HG02623 (cell line): Measurements from ENCODE around the gene MACROH2A2.
"Not testable (repeated sequence)": the region's sequence is repeated elsewhere in the genome, so short reads cannot be mapped to it uniquely, and the experiment has no call there.

Experiments
- ATAC-seq: cut with Tn5 transposase; IDR thresholded peaks from one replicate; pipeline ENCODE4 v1.9.1; 2021; ENCODE audit warnings: moderate library complexity; ENCODE audit not compliant: unreplicated experiment

MACROH2A2 gene

DNA sequence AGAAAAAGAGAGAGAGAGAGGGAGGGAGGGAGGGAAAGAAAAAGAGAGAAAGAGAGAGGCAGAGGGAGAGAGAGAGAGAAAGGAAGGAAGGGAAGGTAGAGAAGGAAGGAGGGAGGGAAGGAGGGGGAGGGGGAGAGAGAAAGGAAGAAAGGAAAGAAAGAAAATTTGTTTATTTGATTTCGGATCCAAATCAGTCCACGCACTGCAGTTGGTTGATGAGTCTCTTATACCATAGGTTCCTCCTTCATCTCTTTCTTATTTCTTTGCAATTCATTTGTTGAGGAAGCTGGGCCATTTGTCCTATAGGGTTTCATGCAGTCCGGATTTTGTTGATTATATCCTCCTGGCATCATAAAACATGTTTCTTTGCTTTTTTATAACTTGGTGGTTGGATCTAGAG, 45.6 kb downstream of the MACROH2A2 start:
- ATAC-seq: no peak

DNA sequence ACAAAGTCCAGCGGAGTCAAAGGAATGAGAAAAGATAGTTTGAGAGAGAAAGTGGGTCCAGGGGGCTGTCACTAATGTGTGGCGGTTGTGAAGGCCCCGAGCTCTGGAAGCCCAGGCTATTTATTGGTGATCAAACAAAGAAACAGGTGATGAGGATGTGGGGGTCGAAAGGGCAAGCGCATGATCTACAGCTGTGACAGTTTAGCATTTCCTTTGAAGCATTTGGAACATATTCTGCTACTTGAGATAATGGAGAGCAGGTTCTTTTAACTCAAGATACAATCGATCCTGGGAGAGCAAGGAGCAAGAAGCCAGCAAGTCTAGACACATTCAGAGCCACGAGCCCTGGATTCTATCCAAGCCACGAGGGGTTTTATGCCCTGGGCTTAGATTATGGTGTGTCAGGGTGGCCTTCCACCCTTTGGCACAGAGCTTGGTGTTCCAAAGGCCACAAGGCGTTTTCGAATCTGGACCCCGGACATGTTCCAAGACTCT, 48.5 kb downstream of the MACROH2A2 start:
- ATAC-seq: not testable (repeated sequence)

DNA sequence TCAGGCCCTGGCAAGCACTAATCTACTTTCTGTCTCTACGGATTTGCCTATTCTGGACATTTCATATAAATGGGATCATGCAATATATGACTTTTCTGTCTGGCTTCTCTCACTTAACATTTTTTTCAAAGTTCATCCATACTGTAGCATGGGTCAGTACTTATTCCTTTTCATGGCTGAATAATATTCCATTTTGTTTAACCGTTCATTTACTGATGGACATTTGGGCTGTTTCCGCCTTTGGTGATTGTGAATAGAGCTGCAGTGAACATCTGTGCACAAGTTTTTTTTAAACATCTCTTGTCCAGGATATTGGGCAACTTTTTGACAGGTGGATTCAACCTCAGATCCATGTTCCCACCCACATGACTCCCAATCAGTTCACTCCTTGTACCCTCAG, 49.0 kb downstream of the MACROH2A2 start:
- ATAC-seq: no peak

DNA sequence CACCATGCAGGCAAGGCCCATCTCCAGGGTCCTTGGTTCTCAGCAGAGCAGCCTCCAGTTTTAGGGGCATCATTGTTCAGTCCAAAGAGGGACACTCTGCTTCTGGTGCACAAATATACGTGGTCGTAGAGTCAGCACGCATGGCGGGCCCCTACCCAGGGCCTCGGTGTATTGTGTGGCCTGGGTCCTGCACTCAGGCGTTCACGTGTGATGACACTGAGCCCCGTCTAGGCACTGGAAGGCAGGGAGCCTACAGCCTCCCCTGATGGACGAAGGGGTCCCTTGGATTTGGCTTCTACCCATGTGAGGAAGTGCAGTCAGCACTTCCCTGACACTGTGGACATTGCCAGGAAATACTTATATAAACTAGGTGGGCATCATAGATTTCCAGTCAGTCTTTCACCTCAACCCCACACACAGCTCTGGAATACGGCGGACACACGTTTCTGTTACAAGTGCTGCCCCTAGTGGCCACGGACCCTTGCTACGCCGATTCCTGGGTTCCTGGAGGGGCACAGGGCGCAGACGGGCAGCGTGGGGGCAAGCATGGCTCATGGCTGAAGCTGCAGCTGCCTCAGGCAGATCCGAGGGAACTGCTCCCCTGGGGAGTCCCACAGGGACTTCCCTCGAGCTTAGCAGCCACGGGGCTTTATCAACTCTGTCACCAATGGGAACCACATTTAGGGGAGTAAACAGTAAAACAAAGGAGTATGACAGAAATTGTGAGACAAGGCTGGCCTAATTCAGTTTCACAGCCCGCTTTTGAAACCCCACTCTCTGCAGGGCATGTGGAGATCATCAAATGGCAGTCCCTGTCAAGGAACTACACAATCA, 54.5 kb downstream of the MACROH2A2 start:
- ATAC-seq: no peak

DNA sequence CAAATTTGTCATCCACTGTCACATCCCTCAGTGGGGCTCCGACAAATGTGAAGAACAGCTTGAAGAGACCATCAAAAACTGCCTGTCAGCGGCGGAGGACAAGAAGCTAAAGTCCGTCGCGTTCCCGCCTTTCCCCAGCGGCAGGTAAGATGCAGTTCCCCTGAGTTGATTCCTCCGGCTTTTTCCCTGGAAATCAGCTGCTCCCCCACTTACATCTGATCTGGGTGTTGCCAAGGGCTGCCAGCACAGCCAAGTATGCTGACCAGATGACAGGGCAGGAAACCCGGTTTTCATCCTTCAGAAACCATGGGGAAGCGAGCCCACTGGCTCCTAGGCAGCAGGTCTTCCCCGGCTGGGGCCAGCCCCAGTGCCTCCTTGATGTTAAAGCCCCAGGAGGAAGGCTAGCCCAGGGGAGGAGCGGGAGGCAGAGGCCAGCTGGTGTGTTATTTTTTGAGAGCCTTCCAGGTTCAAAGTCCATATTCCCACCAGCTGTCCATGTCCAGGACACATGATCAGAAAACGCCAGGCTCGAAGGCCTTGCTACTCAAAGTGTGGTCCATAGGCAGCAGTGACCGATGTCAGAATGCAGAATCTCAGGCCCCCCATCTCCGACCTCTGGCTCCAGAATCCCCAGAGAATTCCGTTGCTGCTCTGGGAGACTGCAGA, 56.6 kb downstream of the MACROH2A2 start:
- ATAC-seq: no peak

DNA sequence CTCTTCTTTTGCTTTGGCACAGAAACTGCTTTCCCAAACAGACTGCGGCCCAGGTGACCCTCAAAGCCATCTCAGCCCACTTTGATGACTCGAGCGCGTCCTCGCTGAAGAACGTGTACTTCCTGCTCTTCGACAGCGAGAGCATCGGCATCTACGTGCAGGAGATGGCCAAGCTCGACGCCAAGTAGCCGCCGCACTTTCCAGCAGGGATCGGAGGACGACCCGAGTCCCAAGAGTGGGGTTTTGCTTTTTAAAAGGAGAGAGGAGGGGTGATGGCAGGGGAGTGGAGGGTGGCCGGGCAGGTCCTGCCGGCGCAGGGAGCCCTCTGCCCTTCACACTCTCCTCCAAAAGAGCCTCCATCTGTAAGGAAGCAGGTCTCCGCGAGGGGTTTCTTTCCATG, 58.9 kb downstream of the MACROH2A2 start:
- no peak for ATAC-seq

DNA sequence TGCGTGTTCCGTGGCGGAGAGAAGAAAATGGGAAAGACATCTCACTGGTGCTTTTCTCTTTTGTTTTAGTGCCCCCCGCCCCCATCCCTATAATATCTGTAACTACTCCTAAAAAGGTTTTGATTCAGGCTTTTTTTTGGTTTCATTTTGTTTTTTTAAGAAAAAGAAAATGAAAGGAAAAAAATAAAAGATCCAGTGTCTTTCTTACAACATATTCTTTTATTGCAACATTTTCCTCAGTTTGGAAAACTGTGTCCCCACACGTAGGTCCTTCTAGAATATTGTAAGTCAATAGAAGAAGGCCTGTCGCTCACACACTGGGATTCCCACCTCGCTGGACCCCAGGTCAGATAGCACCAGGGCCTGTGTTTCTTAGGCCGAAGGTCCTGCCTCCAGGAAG, 59.4 kb downstream of the MACROH2A2 start:
- no peak for ATAC-seq

DNA sequence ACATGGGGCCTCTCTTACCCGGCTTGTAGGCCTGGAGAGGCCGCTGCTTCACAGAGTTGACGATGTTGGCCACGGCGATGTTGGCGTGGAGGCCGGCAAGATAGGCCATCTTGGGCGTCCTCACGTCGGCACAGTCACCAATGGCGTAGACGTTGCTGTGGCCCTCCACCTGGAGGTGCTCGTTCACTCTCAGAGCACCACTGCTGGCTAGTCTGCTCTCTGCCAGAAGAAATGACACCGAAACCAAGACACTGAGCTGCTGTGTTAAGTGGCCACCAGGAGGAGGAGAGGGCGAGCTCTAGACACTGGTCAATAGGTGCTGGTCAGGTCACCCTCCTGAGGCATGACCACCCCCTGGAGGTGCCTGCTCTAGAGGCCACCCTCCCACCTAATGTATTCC, 62.3 kb downstream of the MACROH2A2 start:
- ATAC-seq: no peak

DNA sequence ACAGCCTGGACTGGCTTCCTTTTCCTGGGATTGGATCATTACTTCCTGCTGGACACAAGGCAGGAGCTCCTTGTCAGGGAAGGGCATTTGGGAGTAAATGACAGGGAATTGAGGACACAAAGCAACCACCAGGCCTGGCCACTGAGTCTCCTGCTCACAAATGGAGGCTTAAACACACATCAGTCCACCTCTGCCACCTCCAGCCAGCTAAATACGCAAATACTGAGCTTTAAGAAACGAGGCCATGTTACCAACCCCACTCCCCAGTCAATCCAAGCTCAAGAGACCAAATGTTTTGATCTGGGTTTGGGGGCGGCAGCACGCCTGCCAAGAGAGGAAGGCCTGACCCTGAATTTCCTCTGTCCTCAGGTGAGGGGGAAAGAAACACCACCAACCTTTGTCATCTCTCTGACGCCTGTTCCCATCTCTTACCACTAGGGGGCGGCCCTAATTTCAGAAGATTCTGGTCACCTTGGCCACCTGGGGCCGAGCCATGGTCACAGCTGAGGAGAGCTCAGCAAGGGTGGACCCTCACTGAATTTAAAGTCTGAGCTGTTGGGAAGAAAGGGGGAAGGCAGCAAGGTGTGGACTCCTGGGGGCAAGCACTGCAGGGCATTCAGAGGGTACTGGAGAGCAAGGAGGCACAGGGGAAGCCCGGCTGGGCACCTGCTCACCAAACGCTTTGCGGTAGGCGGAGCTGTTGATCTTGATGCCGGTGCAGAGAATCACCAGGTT, 63.5 kb downstream of the MACROH2A2 start:
- no peak for ATAC-seq

DNA sequence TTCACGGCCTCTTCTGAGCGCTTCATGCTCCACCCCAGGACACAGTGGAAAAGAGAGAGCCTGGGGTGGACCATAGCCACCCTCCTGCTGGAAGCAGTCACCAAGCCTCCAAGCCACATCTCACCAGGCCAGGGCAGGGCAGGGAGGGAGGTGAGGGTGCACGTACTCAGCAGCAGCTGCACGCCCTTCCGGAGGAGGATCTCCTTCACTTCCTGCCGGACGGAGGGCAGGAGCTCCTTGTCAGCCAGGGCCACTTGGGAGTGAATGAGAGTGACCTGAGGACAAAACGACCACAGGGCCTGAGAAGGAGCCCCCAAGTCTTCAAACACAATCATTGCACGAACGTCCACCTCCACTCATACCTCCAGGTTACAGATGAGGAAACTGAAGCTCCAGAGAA, 65.0 kb downstream of the MACROH2A2 start:
- ATAC-seq: no peak

DNA sequence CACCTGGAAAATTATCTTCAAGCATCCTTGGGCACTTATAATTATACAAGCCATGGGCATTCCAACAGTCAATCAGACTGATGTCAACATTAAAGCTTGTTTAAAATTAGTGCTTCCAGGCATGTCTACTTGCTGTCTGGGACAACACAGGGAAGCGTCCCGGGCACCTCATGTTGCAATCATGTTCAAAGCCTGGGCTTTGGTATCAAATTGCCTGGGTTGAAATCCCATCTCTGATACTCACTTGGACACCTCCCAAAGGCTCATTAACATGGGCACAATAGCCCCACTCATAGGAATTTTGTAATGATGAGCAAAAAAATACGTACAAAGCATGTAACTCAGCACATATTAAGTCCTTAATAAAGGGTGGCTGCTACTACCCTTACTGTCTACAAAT, 65.5 kb downstream of the MACROH2A2 start:
- no peak for ATAC-seq

DNA sequence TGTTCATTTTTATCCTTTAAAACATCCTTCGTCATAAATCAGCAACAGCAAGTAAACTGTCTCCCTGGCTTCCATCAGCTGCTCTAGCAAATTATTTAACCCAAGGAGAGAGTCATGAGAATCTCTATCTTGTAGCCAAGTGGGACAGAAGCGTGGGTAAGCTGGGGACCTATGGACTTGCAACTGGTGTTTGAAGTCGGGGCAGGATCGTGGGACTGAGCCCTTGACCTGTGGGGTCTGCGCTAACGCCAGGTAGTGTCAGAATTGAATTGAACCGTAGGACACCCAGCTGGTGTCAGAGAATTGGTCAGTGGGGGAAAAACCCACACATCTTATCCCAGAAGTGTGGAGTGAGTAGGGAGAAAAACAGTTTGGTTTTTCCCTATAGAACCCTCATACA, 66.6 kb downstream of the MACROH2A2 start:
- ATAC-seq: no peak

DNA sequence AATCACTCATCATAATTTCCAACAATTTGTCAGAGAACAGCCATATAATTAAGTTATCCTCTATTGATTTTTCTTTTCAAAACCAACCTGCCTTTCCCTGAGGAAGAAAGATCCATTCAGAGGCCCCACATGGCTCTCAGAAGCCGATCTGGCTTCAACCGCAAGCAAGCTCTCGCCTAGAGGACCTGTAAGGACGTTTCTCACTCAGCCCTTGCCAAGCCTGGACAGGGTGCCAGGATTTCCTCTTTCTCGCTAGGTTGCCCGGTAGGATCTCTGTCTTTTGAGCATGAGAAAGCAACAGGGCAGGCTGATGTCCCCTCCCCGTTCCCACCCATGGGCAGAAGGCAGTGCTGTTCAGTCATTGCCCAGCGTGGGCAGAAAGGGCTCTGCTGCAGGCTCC, 67.0 kb downstream of the MACROH2A2 start:
- ATAC-seq: no peak

DNA sequence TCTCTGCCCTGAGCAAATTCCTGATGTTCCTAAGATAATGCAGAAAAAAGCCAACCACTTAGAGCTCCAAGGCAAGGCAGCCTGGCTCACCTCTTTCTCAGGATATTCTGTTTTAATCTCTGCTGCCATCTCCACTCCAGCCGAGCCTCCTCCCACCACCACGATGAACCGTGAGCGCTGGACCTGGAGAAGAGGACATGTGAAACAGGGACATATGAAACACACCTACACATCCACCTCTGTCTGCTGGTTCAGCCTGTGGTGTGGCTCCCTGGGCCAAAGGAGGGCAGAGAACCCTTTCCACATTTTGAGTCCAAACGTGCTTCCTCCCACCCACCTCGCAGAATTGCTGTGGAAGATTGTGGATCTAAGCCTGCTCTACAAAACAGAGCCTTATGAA, 67.8 kb downstream of the MACROH2A2 start:
- no peak for ATAC-seq

DNA sequence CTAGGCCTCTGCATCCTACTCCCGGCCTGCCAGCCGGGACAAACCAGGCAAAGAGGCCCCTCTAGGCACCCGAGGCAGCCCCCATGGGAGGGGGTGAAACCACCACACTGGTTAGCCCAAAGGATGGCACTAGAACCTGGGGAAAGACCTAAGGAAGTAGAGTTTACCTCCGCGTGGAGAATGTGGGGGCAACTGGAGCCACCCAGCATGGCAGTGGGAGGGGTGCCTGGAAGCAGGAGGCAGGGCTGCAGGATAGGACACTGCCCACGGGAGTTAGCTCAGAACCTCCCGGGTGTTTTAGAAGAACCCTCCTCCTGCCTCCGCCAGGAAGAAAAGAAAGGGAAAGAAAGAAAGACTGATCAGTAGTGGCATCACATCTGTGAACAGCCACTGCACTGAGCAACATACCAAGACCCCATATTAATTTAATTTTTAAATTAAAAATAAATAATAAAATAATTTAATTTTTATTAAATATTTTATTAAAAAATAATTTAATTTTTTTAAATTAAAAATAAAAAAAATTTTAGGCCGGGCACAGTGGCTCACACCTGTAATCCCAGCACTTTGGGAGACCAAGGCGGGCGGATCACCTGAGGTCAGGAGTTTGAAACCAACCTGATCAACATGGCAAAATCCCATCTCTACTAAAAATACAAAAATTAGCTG, 68.8 kb downstream of the MACROH2A2 start:
- no peak for ATAC-seq

DNA sequence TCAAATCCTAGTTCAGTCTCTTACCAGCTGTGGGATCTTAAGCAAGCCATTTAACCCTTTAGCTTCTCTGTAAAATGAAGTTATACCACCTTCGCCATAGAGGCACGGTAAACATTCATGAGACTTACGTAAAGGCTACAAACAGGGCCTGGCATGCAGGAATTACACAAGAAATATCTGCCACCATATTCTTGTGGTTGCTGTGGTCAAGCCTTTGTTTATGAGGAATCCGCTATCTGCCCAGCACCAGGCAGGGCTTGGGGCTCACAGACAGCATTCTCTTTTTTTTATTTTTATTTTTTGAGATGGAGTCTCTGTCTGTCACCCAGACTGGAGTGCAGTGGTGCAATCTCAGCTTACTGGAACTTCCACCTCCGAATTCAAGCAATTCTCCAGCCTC, 70.1 kb downstream of the MACROH2A2 start:
- ATAC-seq: no peak

DNA sequence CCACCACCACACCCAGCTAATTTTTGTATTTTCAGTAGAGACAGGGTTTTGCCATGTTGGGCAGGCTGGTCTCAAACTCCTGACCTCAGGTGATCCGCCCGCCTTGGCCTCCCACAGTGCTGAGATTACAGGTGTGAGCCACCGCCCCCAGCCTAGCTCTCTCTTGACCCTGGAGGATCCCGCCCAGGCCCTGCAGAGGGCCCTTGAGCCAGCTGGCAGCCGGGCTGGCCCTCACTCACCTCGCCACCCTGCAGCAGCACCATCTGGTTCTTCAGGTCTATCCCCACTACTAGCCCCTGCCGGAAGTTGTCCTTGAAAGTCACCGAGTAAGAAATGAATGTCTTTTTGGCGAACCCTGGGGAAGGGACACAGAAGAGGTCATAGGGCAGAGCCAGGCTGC, 70.5 kb downstream of the MACROH2A2 start:
- not testable (repeated sequence) for ATAC-seq

DNA sequence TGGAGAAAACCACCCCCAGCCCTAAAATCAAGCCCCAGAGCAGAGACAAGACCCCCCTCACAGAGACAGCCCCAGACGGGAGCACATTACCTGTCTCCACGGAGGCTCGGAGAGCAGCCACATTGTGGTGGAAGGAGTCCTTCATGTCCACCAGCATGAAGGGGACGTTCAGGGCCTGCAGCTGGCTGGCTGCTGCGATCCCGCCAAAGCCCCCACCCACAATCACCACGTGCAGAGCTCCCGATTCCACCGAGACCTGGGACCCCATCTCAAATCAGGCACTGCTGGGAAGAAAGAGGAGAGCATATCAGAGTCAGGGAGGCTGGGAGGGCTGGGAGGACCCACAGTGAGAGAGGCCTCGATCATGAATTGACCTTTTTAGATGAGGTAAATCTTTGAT, 71.2 kb downstream of the MACROH2A2 start:
- ATAC-seq: no peak

DNA sequence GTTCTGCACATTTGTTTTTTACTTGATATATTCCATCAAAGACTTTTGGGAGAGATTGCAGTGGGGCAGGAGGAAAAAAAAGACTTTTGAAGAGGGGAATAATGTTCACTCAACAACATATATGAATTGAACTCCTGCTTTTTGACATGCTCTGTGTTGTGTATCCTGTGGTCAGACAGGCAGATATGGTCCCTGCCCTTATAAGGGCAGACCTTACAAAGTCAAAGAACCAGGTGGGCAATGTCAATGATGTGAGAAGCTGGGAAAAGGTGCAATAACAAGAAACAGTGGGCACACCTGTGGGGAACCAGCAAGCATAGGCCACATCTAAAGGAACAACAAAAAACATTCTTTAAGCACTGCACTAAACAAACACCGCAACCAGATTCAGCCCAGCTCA, 71.8 kb downstream of the MACROH2A2 start:
- no peak for ATAC-seq

DNA sequence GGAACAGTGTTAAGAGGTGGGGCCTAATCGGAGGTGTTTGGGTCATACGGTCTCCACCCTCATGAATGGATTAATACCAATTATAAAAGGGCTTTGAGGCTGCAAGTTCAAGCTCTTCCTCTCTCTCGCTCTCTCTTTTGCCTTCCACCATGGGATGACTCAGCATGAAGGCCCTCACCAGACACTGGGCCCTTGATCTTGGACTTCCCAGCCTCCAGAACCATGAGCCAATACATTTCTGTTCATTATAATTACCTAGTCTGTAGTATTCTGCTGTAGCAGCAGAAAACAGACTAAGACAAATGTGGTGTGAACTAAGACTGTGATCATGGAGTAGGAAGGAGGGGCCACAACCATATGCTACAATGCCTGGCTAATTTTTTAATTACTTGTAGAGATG, 72.3 kb downstream of the MACROH2A2 start:
- ATAC-seq: no peak

DNA sequence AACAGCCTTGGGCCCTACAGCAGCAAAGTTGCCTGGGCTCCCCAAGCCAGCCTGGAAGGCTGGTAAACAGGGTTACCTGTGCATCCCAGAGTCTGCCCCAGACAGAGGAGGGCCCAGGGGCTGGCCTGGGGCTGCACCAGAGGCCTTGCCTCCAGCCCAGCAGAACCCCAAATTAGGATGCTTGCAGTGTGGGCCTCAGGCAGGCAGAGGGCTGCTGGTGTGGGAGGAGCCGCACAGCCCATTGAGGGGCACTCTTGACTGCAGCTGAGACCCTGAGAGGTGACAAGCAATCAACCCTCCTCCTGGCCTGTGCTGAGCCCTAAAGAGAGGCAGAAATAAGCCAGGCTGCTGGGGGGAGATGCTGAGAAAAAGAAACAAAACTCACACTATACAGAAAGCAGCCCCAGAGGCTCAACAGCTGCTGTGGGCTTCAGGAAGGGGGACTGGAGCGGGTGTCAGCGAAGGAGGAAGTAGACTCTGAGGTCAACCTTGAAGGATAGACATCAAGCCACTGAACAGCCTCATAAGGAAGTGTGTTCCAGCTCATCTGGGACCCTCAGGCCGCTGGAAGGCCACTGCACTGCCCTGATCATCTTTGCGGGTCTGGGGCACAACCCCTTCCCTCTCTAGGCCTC, 73.4 kb downstream of the MACROH2A2 start:
- ATAC-seq: no peak
